K562 (cell line): ENCODE measurements around the gene CCKAR. TPM values are rescaled to one million over a fixed set of nuclear protein-coding genes. Genes with fewer than 3 reads are reported as not detected.

Experiments
- ATAC-seq: fragments of 200-7000 bp; cut with Tn5 transposase; 3 replicates; pipeline ENCODE4 v1.9.1; 2020; ENCODE audit warnings: moderate library complexity
- BruUV-seq: library from RNA; stranded (reverse); fragments of 400-500 nt; replicated peaks from 2 replicates; lab custom pipeline; 2021; lab: Mats Ljungman, UMichigan
- CTCF ChIA-PET: fragments of 300-600 bp; formaldehyde crosslinking; extraction: SDS; loops from one replicate; lab custom pipeline; 2021; ENCODE audit warnings: low intra/inter-chr PET ratio; lab: Yijun Ruan, JAX
- POLR2A ChIA-PET: fragments of 300-600, 350-650 bp; sonication (Branson Sonifier 250); formaldehyde crosslinking; extraction: SDS; loops from one replicate; lab custom pipeline; 2021; ENCODE audit warnings: antibody characterized with exemption, inconsistent platforms; lab: Yijun Ruan, JAX
- DNase-seq, 4 experiments: peaks; one replicate each; pipeline versions ENCODE4 v3.0.0 to v3.0.0-alpha.2; 2011 to 2018; ENCODE audit warnings: low spot score in 3 of 4, mixed read lengths in 3 of 4; ENCODE audit errors: extremely low read depth in 1 of 4
- FAIRE-seq: peaks from 2 replicates; lab custom pipeline; 2011; peaks lifted over from hg19 to GRCh38; lab: Jason Lieb, UNC
- H2AFZ ChIP-seq: 2 replicates; pipeline ENCODE4 v1.6.0; 2011; ENCODE audit warnings: low read depth, low read length, control low read depth, inconsistent platforms
- H3K27ac ChIP-seq: fragments of 200-600 bp; 3 replicates; pipeline ENCODE4 v1.8.0; 2011; ENCODE audit warnings: low read depth, mild to moderate bottlenecking, control low read depth, inconsistent platforms, low read length, moderate library complexity, mixed read lengths; ENCODE audit errors: extremely low read depth
- H3K27me3 ChIP-seq, 2 experiments: fragments of 300-600 bp in 1 of 2; 2 replicates in 1 of 2; 3 replicates in 1 of 2; pipeline versions ENCODE4 v1.6.0 to v1.8.0; 2011; ENCODE audit warnings: inconsistent platforms in 2 of 2, low read length in 2 of 2, mild to moderate bottlenecking in 1 of 2, mixed read lengths in 1 of 2, moderate library complexity in 1 of 2; ENCODE audit not compliant: control insufficient read depth in 2 of 2, insufficient read depth in 2 of 2
- H3K36me3 ChIP-seq: fragments of 300-600 bp; 3 replicates; pipeline ENCODE4 v1.8.0; 2011; ENCODE audit warnings: mild to moderate bottlenecking, low read length, inconsistent platforms; ENCODE audit not compliant: control insufficient read depth, insufficient read depth
- H3K4me1 ChIP-seq, 2 experiments: fragments of 200-600 bp in 1 of 2; replicated peaks in 1 of 2; 2 replicates in 1 of 2; 3 replicates in 1 of 2; pipeline versions ENCODE4 v1.5.1 to v1.8.0; 2011; ENCODE audit warnings: inconsistent platforms in 2 of 2, low read length in 2 of 2, mild to moderate bottlenecking in 1 of 2, mixed read lengths in 1 of 2, moderate library complexity in 1 of 2; ENCODE audit not compliant: control insufficient read depth in 2 of 2, insufficient read depth in 2 of 2
- H3K4me2 ChIP-seq: 2 replicates; pipeline ENCODE4 v1.6.1; 2011; ENCODE audit warnings: low read length, control low read depth, inconsistent platforms, mixed read lengths; ENCODE audit not compliant: insufficient read depth
- H3K4me3 ChIP-seq: fragments of 200-600 bp; sonication (generic), shearing (Covaris generic); 2 replicates; pipeline ENCODE4 v1.5.1; 2016; ENCODE audit warnings: control low read depth, inconsistent platforms
- H3K79me2 ChIP-seq: fragments of 200-600 bp; 3 replicates; pipeline ENCODE4 v1.8.0; 2011; ENCODE audit warnings: low read length, inconsistent platforms; ENCODE audit not compliant: control insufficient read depth, insufficient read depth
- H3K9ac ChIP-seq, 2 experiments: 2 replicates each; pipeline versions ENCODE4 v1.6.0 to v1.6.1; 2011; ENCODE audit warnings: low read depth in 2 of 2, low read length in 2 of 2, control low read depth in 1 of 2, inconsistent platforms in 1 of 2, mild to moderate bottlenecking in 1 of 2, mixed read lengths in 1 of 2; ENCODE audit not compliant: insufficient read depth in 1 of 2
- H3K9me1 ChIP-seq: one replicate; pipeline ENCODE4 v1.6.0; 2011; ENCODE audit warnings: inconsistent platforms, mild to moderate bottlenecking, low read length, moderate library complexity; ENCODE audit not compliant: control insufficient read depth, insufficient read depth
- H3K9me3 ChIP-seq: replicated peaks from 2 replicates; pipeline ENCODE4 v1.5.1; 2011; ENCODE audit warnings: low read depth, low read length, inconsistent platforms; ENCODE audit not compliant: control insufficient read depth, insufficient read depth
- H4K20me1 ChIP-seq: replicated peaks from 2 replicates; pipeline ENCODE4 v1.6.1; 2011; ENCODE audit warnings: low read length, inconsistent platforms, mixed read lengths; ENCODE audit not compliant: control insufficient read depth, insufficient read depth
- COPS2 ChIP-seq: fragments of 450-650 bp; conservative IDR thresholded peaks from 2 replicates; pipeline ENCODE4 v1.6.1; 2016; ENCODE audit warnings: mild to moderate bottlenecking, moderate library complexity
- CSDE1 ChIP-seq, 2 experiments: fragments of 450-650 bp; IDR thresholded peaks; 2 replicates each; pipeline ENCODE4 v1.6.1; 2016; ENCODE audit warnings: mild to moderate bottlenecking in 1 of 2
- ETV6 ChIP-seq, 3 experiments: fragments of 150-350 bp in 1 of 3; sonication (generic) in 1 of 3; formaldehyde crosslinking in 1 of 3; IDR thresholded peaks; 2 replicates each; pipeline versions ENCODE4 v1.6.1 to v1.8.0; 2014 to 2022; ENCODE audit warnings: borderline replicate concordance in 2 of 3, low read depth in 2 of 3, antibody characterized with exemption in 1 of 3, low read length in 1 of 3, mild to moderate bottlenecking in 1 of 3, missing genetic modification reagents in 1 of 3
- ZNF512 ChIP-seq: IDR thresholded peaks from 2 replicates; pipeline ENCODE4 v1.6.1; 2016; ENCODE audit warnings: missing genetic modification characterization, missing compliant biosample characterization
- WGBS: fragments of 100-300 bp; shearing (Covaris generic); methylation state at CpG from one replicate; pipeline ENCODE4 v1.1.6; 2016; ENCODE audit warnings: low coverage, mixed read lengths; ENCODE audit not compliant: insufficient coverage; ENCODE audit errors: missing lambda C conversion rate; 5-methylcytosine and 5-hydroxymethylcytosine counted together
- in situ Hi-C: fragments of 300-500 bp; cut with MboI; formaldehyde crosslinking; loops from 4 replicates; pipeline ENCODE4 v1.15.0; 2018; ENCODE audit warnings: inconsistent platforms, mixed read lengths
- intact Hi-C: fragments of 100-400 bp; cut with micrococcal nuclease; formaldehyde crosslinking; loops from 2 replicates; pipeline ENCODE4 v1.14.2; 2022
- polyA plus RNA-seq, 8 experiments: library from polyadenylated mRNA; depleted of rRNA in 4 of 8; stranded (reverse) in 5 of 8; unstranded in 3 of 8; fragments of >200 nt; fragmentation: Nextera tagmentation in 2 of 8; fragmentation: Illumina TruSeq in 1 of 8; extraction: Ambion mirVana in 2 of 8; extraction: Trizol in 1 of 8; gene quantifications; 2 replicates each; pipeline versions ENCODE4 v1.2.1 to v1.2.3, GENCODE V29; 2011 to 2014; ENCODE audit warnings: inconsistent platforms in 1 of 8, missing spikeins in 1 of 8
- total RNA-seq, 7 experiments: library from RNA; depleted of rRNA in 6 of 7; stranded (reverse); fragments of >200 nt in 6 of 7; fragmentation: Illumina TruSeq in 2 of 7; extraction: Trizol in 2 of 7; gene quantifications; 2 replicates each; pipeline versions ENCODE4 v1.2.1 to v1.2.3, GENCODE V29; 2011 to 2021; ENCODE audit warnings: low replicate concordance in 1 of 7

CCKAR gene
- total and polyA plus RNA-seq, 9 of the 15 experiments (the other 6 are each of a cell fraction or from before 2014, with no cell fraction given): not detected

GRCh38 chr4:26489101-26489985 lies 941 bp downstream of the CCKAR start:
- no peak for FAIRE-seq
- DNase-seq: no peak
- in situ Hi-C loops: no loop called here
- Histone ChIP-seq H3K4me3 (no peak overlapping the region), H3K9me1 (no peaks in the 10 kb centered on the region), H3K4me1 (no peaks in the 10 kb centered on the region), H3K9ac (no peak overlapping the region), H4K20me1 (no peaks in the 10 kb centered on the region; the same call in 1 of the 2 replicates), H2AFZ (no peak overlapping the region), H3K79me2 (no peaks in the 10 kb centered on the region), H3K27me3 (peaks cover 42 to 48% of the 10 kb centered on the region in 2 experiments), H3K9me3 (no peaks in the 10 kb centered on the region), H3K27ac (no peak overlapping the region), H3K36me3 (no peaks in the 10 kb centered on the region), H3K4me2 (no peak overlapping the region)
- CTCF ChIA-PET: no interaction called here
- no peak for TF ChIP-seq ZNF512
- no peak for TF ChIP-seq ETV6 (IDR thresholded peaks at IDR 0.05; ENCODE audit: borderline replicate concordance in 1 of 2, low read depth in 2 of 2, low read length in 1 of 2)
- no peak for TF ChIP-seq ETV6 (CRISPR knock-in tag; IDR thresholded peaks at IDR 0.05; ENCODE audit: borderline replicate concordance)
- no peak for TF ChIP-seq CSDE1 (IDR thresholded peaks at IDR 0.05)
- TF ChIP-seq COPS2: no peak
- POLR2A ChIA-PET: interaction anchor here (0.9 to 1.2 kb wide), 2 partner anchors 10 to 15 kb away, joined by 3 read pairs; no protein-coding TSS in a partner anchor
- no peak for ATAC-seq
- no TSS peak for BruUV-seq
- WGBS: 5% methylated on average over 17 of the region's 19 CpGs
- intact Hi-C loops: no loop called here
